ENCODE measurements around the gene SIPA1L3.
A peak's percentile ranks its signal among the peaks of the same experiment; 100 is the strongest.

The SIPA1L3 gene

GRCh38 chr19:38163419-38164290, 256.6 kb downstream of the SIPA1L3 start:
- no peak for DNase-seq

- DNase-seq = no peak
Measured at GRCh38 chr19:38164526-38164925, 257.5 kb downstream of the SIPA1L3 start.

- DNase-seq = no peak
Measured at GRCh38 chr19:38165335-38165734, 258.3 kb downstream of the SIPA1L3 start.

DNA sequence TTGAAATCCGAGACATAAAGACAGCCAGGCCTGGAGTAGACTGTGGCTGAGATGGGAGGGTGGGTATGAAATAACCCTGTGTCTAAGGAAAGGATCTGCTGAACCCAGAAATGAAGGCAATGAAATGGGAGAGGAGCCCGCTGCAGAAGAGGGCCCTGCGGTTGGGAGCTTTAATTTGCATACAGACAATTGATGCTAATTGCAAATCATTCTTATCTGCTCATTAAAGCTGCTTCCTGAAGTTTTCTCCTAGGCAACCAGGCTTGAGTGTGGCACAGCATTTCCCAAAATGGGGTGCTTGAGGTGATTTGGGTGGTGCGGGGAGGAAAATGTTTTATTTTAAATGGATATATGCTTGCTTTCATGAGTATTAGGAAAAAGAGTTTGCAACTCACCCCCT, 261.6 kb downstream of the SIPA1L3 start:
- no peak for DNase-seq

DNA sequence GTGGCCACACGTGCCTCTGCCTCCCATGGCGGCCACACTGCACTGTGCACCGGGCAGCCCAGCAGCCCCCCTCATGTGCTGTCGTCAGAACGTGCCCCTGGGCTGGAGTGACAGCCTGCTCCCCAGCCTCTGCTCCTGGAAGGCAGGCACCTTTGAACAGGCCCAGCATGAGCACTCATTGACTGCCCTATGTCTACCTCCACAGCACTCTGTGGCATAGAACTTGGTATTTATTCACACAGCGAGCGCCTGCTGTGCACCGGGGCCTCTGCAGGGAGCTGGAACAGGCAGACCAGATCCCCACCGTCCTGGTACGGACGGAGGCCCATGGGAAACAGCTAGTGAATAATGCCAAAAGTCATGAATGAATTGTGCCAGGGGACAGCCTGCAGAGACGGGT, 263.3 kb downstream of the SIPA1L3 start:
- peak; percentile 81 for DNase-seq

GRCh38 chr19:38172001-38172400, 265.0 kb downstream of the SIPA1L3 start:
- DNase-seq = no peak

DNA sequence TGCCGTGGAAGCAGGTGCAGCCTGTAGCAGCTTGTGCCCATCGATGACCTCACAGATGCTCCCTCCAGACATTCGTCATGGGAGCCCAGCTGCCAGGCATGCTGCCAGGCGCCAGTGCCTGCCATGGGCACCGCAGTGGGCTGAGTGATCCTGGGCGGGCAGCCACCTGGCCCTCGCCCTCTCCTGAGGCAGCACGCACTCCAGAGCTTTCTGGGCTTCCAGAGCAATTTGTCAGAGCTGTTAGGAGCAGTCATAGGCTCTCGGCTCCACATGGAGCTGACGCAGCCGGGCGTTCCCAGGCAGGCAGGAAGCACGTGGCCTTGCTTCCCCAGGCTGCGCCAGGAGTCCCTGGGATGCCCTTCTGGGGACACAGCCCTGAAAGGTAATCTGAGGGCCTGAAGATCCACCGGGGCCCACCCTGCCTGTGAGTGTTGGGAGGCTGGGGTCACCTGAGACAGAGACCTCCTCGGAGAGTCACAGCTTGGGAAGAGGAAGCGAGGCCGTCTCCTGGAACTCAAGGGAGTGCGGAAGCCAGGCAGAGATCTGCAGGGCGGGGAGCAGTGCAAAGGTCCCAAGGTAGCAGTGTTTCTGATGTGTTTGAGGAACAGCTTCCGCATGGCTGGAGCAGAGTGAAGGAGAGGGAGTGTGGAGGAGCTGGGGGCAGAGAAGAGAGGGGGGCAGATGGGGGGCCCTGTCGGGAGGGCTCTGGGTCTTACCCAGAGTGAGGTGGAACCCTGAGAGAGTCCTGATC, 266.5 kb downstream of the SIPA1L3 start:
- no peak for DNase-seq

DNA sequence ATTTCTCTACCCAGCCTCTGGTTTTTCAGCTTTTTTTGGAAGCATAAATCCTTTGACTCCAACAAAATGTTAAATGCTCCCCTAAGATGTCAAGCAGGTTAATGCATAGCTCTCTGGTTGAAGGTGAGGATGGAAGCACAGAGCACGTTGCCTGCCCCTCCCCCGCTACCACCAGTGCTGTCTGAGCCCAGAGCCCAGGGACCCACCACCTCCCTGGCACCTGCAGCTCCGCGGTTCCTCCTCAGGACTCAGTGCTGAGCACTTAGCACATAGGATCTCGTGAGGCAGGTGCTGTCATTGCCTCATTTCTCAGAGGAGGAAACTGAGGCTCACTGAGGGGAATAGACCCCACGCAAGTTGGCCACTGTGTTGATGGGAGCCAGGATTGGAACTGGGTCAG, 268.4 kb downstream of the SIPA1L3 start:
- DNase-seq = no peak

GRCh38 chr19:38180071-38180470, 273.1 kb downstream of the SIPA1L3 start:
- no peak for DNase-seq

- DNase-seq = no peak
Measured at GRCh38 chr19:38182536-38183210, 275.7 kb downstream of the SIPA1L3 start.

DNA sequence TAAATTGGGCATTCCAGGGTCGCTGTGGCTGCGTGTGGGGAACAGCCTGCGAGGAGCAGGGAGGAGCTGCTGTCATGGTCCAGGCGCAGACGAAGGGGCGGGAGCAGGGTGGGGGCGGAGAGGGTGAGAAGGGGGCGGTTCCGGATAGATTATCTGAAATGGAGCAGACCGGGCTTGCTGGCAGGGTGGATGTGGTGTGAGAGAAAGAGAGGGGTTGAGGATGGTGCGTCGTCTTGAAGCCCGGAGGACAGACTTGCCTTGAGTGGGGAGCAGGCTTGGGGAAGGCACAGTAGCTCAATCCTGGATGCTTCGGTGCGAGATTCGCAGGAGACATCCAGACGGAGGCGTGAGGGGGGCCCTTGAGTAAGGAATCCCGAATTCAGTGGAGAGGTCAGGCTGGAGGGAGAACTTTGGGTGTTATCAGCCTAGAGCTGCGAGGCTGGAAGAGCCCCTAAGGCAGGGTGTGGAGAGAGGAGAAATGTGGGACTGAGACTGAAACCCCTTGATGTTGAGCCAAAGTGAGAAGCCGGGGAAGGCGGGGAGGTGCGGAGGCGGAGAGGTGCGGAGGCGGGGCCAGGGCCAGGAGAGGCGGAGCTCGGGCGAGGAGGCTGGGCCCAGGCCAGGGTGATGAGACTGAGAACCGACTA, 276.4 kb downstream of the SIPA1L3 start:
- DNase-seq = no peak

- DNase-seq = no peak
Measured at GRCh38 chr19:38184815-38185214, 277.8 kb downstream of the SIPA1L3 start.

DNA sequence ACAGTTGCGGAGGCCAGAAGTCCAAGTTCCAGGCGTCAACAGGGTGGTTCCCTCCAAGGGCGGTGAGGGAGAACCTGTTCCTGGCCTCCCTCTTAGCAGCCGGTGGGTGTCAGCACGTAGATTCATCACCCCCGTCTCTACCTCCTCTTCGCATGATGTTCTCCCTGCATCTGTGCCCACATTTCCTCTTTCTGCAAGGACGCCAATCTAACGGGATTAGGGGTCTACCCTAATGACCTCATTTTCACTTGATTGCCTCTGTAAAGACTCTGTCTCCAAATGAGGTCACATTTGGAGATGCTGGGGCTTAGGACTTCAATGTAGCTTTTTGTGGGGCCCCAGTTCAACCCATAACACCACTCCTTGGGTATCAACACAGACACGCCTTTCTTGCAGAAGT, 278.6 kb downstream of the SIPA1L3 start:
- DNase-seq = no peak

DNA sequence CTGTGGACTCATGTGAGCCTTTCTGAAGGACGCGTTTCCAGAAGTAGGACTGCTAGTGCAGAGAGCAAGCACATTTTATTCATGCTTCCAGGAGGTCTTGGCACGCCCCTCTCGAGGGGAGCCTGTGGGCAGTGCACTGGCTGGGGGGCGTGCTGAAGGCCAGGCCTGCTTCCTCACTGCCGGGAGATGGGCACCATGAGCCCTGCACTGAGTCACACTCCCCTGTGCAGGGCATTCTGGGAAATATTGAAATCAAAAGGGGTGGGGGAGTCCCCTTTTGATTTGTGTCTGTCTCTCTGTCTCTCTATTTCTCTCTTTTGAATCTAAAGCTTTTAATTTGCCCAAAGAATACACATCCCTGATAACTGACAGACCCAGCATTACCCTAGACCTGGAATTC, 283.1 kb downstream of the SIPA1L3 start:
- no peak for DNase-seq

DNA sequence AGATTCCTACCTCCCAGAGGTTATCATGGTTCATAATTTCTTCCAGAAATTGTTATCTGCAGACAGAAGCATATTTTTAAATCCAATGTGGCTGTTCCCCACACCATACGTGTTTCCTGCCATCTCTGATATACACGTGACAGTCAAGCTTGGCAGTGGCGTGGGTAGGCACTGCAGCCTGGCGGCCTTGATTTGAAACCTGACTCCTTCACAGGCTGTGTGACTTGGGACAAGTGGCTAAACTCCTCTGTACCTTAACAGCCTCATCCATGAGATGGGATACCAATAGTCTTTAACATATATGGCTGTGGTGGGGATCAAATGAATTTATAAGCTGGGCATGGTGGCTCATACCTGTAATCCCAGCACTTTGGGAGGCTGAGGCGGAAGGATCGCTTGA, 283.8 kb downstream of the SIPA1L3 start:
- no peak for DNase-seq

DNA sequence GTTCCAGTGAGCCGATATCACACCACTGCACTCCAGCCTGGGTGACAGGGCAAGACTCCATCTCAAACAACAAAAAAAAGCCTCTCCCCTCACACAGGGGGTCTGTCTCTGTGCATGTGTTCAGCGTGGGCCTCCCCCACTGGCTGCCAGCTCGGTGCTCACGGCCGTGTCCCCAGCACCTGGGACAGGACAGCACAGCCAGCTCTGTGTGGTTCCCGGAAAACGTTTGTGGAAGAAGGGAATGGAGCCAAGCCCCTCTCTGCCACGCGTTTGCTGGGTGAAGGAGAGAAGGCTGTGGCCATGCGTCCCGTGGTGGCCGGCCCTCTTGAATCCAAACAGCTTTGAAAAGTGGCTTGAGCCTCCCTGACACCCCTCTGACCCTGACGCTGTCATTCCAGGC, 284.7 kb downstream of the SIPA1L3 start:
- DNase-seq = no peak

DNA sequence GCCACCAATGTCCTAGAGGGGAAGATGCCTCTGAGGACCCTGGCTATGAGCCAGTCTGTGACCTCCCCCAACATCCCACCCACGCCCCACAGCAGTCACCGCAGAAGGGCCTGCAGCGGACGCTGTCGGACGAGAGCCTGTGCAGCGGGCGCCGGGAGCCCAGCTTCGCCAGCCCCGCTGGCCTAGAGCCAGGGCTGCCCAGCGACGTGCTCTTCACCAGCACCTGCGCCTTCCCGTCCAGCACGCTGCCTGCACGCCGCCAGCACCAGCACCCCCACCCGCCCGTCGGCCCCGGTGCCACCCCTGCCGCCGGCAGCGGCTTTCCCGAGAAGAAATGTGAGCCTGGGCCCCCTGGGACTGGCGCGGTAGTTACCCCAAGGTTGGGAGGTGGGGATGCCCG, 286.4 kb downstream of the SIPA1L3 start:
- no peak for DNase-seq

DNA sequence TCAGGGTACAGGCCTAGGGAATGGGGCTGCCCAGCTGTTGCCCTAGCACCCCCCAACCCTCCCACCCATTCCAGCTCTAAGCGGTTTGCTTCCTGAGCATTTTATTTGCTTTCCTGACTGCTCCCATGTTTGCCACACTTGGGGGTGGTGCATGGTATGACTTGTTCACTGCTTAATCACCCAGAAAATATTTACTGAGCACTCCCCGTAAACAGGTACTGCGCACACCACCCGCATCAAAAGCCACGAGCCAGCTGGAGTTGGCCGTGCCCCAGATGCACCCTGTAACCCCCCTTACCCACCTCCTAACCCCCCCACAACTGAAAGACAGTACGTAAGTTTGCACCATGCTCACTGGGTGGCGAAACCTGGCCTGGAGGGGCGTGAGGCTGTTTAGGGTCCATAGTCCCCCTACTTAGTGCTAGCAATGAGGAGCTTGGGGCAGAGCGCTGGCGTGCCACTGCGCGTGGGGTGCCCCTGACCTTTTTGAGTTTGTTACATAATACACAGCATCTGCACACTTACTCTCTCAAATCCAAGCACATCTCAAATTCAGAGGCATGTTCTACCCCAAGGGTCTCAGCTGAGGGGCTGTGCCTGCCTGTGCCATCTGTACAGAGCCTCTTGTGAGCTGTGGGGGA, 287.2 kb downstream of the SIPA1L3 start:
- DNase-seq = no peak

DNA sequence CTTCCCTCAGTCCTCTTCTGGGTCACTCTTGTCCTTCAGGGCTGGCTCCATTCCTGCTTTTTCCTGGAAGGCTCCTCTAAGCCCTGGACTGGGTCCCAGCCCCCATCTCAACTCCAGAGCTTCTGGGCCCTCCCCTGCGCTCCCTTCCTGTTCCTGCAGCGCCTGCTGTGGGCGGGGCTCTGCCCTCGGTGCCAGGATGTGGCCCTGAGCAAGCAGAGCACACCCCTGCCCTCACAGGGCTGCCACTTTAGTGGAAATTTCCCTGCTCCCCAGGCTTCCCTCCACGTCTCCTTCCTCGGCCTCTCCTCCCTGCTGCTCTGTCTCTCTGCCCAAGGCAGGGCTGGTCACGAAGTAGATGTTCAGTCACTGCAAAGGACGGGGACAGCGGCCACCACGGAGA, 288.2 kb downstream of the SIPA1L3 start:
- DNase-seq = no peak

- no peak for DNase-seq
Measured at GRCh38 chr19:38196245-38196837, 289.3 kb downstream of the SIPA1L3 start.

- DNase-seq = no peak
Measured at GRCh38 chr19:38196948-38197656, 290.1 kb downstream of the SIPA1L3 start.

Measured in NCI-H146 (cell line).